AG10803 (cell line): ENCODE results near the gene AKIP1.

Source experiments
- DNase-seq: peaks from one replicate; pipeline ENCODE4 v3.0.0; 2010; ENCODE audit warnings: low read depth
- H3K4me3 ChIP-seq: 2 replicates; pipeline ENCODE4 v1.5.1; 2011; ENCODE audit warnings: mild to moderate bottlenecking, low read length, control low read depth
- CTCF ChIP-seq: conservative IDR thresholded peaks from 2 replicates; pipeline ENCODE4 v1.5.1; 2011; ENCODE audit warnings: mild to moderate bottlenecking, low read length, control low read depth, inconsistent platforms

AKIP1 gene

GRCh38 chr11:8905528-8906165 is 5.3 kb upstream of the AKIP1 start:
- H3K4me3 ChIP-seq: no peak overlapping the region
- DNase-seq: peak; percentile 91
- TF ChIP-seq CTCF: no peak

GRCh38 chr11:8907116-8907515 is 3.9 kb upstream of the AKIP1 start:
- no peak for TF ChIP-seq CTCF
- DNase-seq: no peak
- no peak overlapping the region for H3K4me3 ChIP-seq

GRCh38 chr11:8908099-8908498 is 2.9 kb upstream of the AKIP1 start:
- DNase-seq: no peak
- no peak overlapping the region for H3K4me3 ChIP-seq
- TF ChIP-seq CTCF: no peak

GRCh38 chr11:8910649-8911026 is 351 bp upstream of the AKIP1 start:
- peak overlapping the region; percentile 69 for H3K4me3 ChIP-seq
- DNase-seq: no peak
- TF ChIP-seq CTCF: no peak

- H3K4me3 ChIP-seq: peak overlapping the region; percentile 25
- peak; percentile 67 for TF ChIP-seq CTCF
- no peak for DNase-seq
Measured at GRCh38 chr11:8913961-8914660, 3.1 kb downstream of the AKIP1 start.

GRCh38 chr11:8914661-8915018 is 3.7 kb downstream of the AKIP1 start:
- no peak for DNase-seq
- no peak overlapping the region; the same call in 1 of the 2 replicates for H3K4me3 ChIP-seq
- no peak for TF ChIP-seq CTCF

GRCh38 chr11:8917157-8917825 is 6.3 kb downstream of the AKIP1 start:
- peak overlapping the region; percentile 23 for H3K4me3 ChIP-seq
- TF ChIP-seq CTCF: 0 out of 2 replicates have a peak, but pooled peaks have one; percentile 4
- peak; percentile 96 for DNase-seq
